HK-2 (cell line): ENCODE results near the gene GARNL3.

Experiments
- DNase-seq: peaks from one replicate; pipeline ENCODE4 v3.0.0-alpha.2; 2018; ENCODE audit not compliant: unreplicated experiment

The GARNL3 gene

DNA sequence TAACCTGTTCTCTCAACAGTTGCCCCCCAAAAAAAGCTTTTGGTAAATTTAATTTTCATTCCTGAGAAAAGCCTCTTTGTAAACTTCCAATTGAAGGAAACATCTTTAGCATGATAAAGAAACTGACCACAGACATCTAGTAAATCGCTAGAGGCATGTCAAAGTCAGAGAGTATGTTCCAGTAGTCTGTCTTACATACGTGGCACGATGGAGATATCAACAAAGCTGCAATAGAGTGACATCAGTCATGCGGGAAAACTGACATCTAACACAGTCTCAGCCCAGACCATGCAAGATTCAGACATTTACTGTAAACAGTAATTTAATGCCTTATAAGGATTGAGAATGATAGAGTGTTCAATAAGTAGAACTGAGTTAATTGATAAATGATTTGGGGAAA lies 45.1 kb downstream of the GARNL3 start:
- no peak for DNase-seq

DNA sequence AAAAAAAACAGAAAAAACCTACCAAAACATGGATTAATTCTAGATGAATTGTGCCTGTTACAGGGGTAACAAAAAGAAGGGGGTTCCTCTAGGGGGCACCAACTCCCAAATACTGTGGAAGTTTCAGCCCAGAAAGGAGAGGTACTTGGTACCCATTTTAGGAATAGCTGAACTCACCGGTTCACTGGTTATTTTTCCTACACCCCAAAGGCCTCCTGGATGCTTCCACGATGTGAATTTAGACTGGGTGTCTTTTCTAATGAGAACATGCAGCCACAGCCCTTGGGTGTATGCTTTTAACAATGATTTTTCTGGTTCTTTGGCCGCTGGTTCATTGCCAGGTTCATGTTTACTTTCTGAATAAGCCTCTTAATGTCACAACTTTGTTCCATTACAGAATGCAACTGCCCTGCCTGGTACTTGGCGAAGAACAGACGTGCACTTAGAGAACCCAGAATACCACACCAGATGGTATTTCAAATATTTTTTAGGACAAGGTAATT lies 46.7 kb downstream of the GARNL3 start:
- DNase-seq, result no peak

DNA sequence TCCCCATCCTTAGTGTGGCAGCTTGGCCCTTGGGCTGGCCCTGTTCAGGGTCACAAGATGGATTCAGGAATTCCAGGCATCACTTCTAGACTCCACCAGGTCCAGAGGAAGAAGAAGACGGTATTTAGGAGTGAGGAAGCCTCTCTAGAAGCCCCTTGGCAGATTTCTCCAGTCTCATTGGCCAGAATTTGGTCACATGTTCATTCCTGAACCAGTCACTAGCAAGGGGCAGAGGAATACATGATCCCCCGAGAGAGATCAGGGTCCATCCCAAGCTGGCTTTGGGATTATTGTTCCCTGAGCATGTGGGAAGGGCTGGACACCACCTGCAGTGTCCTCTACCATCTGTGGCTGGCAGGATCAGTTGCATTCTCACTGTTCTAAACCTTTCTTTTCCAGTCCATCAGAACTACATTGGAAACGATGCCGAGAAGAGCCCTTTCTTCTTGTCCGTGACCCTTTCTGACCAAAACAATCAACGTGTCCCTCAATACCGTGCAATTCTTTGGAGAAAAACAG lies 48.5 kb downstream of the GARNL3 start:
- DNase-seq, result no peak

DNA sequence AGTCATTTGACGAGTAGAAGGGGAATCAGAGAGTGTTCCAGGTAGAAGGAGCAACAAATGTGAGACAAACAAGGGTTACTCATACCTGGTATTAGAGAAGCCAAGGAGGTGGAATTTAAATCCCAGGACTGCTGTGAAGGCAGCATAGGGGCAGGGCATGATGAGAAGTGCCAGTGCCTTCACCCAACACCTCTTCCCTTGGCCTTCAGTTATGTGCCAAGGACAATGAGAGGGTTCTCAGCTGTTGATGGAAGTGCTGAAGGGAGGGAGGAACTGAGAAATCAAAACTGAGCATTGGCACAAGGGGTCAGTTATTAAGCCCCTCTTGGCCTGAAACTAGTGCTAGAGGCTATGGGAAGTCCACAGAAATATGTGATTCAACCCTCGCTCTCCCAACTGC lies 50.3 kb downstream of the GARNL3 start:
- DNase-seq, result no peak

DNA sequence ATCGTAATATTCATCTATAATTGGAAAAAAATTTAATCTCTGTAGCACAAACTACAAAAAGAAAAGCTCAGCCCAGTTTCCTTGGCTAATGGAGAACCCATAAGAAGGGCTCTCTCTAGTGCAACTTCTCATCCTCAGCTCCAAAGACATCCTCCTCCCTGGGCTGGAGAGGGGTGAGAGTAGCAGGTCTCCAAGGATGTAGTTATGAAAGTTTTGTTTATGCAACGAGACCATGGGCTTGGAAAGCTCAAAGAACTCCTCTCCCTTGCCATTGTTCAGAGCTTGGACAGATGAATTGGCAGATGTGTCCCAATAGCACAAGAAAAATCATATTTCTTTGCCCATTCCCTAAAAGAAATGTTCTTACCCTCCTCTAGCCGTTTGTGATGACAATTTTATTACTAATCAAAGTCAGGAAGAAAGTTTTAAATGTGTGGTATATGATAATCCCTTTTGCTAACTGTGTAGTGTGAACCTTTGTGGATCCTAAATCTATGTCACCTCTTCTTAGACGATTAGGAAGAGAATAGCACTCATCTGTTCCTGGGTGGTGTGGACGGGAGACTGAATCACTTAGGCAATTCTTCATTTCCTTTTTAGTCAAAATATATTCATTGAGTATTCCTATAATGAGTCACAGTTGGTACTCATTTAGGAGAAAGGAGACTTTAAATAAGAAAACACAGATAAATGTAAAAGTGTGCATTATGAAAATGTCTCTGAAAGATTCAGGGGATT lies 52.2 kb downstream of the GARNL3 start:
- no peak for DNase-seq

DNA sequence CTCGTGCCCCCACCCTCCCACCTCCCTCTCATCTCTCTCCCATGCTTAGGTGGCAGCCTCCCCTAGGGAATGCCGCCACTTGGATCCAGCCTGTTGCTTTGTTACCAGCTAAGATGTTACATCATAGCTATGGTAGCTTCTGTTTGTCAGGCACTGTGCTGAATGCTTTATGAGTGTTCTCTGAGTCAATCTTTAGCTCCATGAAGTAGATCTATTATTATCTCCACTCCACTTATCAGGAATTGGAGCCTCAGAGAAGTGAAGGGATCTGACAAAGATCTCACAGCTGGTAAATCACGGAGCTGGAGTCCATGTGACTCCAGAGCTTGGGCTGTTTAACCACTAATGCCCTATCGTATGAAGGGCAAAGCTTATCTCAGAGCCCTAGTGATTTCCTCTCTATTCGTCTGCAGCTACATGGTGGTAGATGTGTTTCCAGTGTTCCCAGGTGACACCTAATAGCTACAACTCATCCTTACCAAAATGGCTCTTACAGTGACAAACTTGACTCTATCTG lies 54.1 kb downstream of the GARNL3 start:
- DNase-seq, result no peak

DNA sequence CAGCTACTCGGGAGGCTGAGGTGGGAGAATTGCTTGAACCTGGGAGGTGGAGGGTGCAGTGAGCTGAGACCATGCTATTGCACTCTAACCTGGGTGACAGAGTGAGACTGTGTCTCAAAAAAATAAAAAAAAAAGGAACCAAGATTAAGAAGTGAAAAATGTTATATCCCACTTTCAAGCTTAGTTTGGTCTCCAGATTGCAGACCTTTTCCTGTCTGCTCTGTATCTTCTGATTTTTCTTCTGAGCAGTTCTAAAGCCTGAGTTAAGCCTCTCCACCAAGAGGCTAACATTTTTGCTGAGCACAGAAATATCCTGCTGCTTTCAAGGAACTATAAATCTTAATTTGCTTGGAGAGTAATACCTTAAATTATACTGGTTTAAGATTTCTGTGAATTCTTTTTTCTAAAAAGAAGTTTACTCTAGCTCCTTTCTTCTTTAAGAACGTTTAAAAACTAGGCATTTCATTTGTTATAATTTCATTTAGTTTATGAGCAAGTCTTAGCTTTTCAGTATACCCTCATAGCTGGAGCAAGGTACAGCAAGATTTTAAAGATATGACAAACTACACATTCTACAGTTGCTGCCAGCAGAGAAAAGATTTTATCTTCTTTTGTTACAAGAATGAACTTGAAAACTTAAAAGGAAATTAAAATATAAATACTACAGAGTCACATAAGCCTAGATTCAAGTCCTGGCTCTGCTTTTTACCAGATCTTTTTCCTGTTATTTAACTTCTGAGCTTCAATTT lies 55.0 kb downstream of the GARNL3 start:
- DNase-seq, result no peak

DNA sequence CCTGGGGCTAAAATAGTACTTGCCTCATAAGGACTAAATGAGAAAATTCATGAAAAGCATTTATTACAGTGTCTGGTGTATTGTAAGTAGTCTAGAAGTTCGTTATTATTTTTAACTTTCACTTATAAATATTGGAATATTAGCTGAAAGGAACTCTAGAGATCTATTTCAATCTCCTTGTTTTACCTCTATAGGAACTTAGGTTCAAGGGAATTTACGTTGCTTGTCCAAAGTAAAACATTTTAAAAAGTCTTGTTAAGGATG lies 55.5 kb downstream of the GARNL3 start:
- no peak for DNase-seq

DNA sequence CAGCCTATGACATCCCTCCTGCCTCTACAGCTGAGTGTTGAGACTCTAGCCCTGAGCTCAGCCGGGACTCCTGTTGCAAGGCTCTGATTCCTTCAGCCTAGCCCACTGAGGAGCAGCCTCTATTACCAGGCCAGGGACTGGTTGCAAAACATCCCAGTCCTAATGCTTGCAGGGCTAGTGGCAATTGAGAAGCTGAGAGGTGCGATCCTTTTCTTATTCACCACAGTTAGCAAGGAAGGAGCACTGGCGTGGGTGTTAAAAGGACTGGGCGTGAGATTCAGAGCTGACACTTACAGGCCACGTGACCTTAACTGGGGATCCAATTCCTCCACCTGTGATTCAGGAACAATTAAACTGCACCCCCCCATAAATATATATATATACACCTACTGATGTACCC lies 58.8 kb downstream of the GARNL3 start:
- no peak for DNase-seq

DNA sequence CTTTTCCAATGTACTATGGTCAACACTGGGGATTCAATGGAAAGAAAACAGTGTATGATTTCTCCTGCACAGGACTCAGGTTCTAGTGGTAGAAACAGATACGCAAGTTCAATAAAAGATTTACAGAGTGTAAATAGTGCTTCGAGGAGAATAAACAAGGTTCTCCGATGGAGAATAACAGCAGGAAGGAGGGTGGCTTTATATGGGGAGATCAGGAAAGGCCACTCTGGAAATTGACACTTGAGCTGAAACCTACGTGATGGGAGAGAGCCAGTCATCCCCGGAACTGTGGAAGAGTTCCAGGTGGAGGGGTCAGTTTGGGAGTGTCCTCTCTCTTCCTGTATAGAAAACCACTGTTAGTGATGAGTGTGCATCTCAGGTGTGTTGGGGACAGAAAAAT lies 65.9 kb downstream of the GARNL3 start:
- no peak for DNase-seq

DNA sequence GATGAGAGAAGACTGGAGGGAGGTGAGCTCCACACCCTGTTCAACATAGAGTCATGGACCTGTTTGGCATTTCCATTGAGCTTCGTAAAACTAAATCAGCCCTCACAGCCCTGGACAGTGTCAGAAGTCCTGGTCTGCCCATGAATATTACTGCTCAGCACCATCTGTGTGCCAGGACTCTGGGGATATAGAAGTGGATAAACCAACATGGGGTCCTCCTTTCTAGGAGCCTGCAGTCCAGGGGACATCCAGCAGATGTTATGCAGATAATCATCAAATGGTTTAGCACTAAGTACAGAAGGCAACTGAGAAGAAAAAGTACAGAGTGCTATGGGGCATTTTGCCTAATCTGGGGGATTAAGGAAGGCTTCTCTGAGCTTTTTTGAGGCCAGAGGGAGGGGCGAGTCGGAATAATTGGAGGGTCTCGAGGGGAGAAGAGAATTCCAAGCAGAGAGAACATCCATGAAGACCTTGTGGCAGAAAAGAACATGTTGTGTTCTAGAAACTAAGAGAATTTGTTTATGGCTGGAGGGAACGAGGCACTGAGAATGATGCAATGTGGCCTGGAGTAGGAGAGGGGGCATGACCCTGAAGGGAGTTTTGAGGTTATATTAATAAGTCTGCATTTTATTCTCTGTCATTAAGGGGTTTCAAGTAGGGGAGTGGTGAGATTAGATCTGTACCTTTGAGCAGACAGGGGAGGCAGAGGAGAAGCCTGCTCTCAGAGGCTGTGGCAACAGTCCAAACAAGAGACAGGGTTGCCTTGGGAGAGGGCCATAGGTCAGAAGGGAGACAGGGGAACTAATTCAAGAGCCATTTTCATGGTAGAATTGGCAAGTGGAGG lies 68.9 kb downstream of the GARNL3 start:
- no peak for DNase-seq

DNA sequence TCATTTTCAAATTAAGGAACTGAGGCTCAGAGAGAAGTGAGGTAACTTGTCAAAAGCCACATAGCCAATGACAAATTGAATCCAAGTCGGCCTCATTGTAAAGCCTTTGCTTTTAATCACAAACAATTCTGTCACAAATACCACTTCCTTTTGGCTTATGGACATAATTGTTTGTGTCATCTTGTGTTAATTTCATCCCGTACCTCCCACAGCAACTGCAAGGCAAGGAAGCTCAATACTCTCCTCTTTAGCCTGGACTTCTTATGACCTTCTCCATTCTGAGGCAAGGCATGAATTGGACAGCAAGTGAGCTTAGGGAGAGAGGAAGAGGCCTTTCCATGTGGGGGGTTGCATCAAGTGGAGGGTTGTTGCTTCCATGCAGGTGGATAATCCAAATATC lies 70.2 kb downstream of the GARNL3 start:
- DNase-seq, result no peak

DNA sequence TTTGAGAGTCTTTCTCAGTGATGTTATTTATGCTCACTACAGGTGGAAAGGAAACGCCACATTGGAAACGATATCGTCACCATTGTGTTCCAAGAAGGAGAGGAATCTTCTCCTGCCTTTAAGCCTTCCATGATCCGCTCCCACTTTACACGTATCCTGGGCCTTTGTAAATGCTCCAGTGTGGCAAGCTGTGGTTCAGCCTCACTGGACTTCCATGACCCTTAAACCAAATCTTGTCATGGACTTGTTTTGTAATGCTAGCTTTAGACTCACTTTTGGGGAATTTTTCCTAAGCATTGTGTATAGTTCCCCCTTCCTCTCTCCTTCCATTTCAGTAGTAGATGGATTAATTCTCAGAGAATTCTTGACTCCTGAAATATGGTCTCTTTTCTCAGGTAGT lies 71.5 kb downstream of the GARNL3 start:
- no peak for DNase-seq

DNA sequence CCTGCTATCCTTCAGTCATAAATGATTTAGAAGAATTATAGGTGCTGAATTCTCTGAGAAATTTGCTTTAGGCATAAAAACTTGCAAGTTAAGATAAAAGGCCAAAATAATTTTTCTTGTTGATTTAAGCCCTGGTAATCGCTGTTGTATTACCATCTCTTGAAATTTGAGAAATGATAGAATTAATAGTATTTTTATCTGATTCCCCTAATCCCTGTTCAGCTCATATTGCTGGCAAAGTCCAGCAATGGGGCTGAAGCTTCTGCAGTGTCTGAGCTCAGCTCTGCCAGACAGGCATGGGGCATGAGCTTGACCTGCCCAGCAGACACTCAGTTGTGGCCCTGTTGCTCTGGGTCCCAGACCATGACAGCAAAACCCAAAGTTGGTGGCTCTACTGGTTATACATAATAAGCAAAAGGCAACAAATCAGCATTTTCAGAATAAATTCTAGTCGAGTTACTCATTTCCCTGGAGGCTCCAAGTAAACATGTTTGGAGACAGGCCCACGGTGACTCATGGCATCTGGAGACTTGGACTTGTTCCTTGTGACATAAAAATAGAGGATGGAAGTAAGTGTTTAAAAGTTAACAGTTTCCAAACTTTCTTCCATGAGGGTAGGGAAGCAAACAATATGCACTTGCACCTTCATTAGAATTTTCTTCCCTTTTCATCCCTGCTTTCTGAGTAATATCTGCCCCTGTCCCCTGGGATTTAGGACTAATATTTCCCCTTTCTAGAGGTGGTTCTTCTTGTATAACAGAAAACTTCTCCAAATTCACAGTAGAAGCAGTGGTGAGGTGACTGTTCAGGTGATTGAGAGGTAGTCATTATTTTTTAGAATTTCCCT lies 72.2 kb downstream of the GARNL3 start:
- peak; percentile 39 for DNase-seq

DNA sequence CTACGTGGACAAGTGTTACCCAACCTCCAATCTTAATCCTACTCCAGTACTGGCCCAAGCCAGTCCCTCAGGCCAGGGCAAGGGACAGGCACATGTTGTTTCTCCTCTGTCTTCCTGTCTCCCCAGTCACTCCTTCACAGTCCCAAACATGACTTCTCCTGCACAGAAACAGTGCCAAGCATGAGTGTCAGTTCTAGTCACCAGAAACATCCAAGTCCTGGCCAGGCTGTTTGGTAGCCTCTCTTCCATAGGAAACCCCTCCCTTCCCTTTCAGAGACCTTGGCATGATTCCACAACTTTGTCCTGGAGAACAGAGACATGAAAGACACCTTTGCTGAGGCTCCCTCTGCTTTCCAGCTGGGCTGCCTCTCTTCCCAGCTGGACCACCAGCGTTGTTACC lies 76.1 kb downstream of the GARNL3 start:
- DNase-seq, result no peak

DNA sequence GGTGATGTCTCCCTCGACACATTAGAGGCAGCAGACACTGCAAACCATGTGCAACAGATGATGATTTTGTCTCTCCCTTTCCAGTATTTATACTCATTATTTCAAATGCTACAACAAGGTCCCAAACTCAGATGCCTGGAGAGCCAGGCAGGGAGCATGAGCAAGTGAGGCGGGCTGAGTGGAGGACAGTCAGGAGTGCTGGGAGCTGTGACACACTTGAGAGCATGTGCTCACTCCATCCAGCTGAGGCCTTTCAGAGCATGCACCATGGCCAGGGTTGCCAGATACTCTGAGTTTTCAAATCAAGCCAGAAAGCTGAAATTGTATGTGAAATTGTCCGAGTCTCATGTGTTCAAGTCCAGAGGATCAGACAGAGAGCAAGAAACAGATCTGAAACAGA lies 76.6 kb downstream of the GARNL3 start:
- DNase-seq, result no peak

DNA sequence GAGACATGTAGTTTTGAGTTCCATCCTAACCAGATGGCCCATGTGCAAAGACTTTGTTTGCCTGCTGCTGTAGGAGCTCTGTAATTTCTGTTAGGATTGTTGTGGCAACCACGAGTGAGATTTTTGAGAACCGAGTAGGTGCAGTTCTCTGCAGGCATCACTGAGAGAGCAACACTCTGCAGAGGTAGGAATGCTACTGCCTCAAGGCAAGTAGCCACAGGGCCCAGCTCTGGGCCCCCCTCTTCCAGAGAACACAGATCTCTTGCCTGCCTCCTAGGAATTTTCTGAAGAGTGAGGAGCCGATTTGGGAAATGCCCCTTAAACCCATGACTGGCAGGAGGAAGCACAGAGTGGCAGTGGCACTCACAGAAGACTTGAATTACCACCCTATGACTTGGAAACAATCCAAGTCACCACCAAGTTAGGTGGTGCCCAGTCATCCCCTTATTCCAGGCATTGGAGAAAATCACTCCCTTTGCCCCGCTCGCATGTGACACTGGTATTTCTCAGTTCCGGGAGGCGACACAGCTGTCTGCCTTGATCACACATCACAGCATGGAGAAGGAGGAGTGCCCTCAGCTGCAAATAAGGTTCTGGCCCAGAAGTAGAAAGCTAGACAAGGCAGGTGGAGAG lies 79.9 kb downstream of the GARNL3 start:
- DNase-seq, result no peak

DNA sequence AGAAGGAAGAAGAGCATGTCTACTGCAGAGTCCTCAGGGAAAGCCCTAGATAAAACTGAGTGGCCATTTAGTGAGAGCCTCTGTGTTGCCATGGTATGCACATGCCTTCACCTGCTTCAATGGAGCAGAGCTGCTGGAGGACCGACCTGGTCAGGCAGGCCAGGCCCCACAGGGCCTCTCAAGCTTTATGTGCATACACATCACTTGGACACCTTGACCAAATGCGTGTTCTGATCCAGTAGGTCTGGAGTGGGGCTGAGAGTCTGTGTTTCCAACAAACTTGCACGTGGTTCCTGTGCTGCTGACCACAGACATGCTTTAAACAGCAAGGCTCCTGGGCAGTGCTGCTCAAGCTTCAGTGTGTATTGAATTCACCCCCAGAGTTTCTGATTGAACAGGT lies 81.0 kb downstream of the GARNL3 start:
- no peak for DNase-seq

DNA sequence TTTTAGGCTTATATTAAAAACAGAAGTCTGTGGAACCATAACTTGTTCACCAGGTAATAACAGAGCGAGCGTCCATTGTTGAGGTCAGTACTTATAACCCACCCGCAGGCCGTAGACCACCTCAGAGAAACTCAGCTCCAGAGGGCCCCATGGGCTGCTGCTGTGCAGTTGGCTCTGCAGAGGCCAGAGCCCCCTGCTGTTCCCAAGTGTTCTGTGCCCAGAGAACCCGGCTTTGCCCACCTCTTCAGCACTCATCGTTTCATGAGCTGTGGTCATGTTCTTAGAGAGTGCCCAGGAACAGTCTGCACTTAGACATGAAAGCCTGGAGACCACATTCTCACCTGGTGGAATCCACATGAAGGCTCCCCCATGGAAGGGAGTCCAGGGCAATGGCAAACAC lies 82.0 kb downstream of the GARNL3 start:
- no peak for DNase-seq

DNA sequence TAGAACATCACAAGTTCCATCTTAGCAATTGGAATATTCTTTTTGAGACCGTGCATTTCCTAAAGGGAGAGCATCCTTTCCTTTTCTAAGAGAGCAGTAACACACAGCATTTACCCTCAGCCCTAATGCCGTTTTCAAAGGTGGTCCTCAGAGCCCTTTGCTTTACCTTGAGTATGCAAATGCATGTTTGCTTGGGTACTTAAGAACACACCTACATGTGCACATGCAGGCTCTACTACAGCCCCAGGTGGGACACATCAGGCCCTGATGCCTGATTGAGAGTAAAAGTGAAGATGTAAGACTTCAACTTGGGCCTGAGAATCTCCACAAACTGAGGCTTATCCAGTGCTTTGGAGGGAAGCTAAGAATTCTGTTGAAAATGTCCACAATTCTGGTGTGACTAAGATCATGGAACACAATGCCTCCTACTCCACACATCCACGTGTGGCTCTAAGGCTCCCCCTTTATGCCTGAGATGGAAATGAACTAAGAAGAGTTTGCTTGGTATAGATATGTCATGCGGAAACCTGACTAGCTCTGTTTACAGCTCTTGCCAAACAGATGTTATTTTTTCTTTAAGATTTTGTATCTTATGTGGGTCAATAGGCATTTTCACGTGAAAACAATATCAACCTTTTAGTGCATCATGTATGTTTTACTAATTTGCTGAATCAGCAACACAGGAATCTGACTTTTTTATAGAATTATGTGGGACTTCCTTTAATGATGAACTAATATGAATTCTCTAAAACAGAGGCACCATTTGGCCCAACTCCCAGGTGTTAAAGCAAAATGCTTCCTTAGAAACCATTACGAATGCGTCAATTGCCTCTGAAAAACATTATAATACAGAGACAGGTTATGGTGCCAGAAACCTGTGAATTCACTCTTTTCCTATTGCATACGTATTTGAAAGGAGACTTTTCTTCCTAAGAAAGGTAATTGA lies 83.5 kb downstream of the GARNL3 start:
- no peak for DNase-seq
